Measurements from ENCODE around the gene DNHD1. TPM values are rescaled to one million over a fixed set of nuclear protein-coding genes. Genes with fewer than 3 reads are reported as not detected.

The DNHD1 gene
- total and polyA plus RNA-seq, 9 of the 15 experiments (the other 6 are each of a cell fraction or from before 2014, with no cell fraction given), result 0.82 to 9.7 (median 3.8) TPM

GRCh38 chr11:6538456-6538855 is 41.4 kb downstream of the DNHD1 start:
- Histone ChIP-seq H3K4me1 (replicated peaks in 1 of 2; ENCODE audit: control insufficient read depth in 2 of 2, insufficient read depth in 2 of 2, low read length in 2 of 2) (peaks cover 11 to 16% of the 10 kb centered on the region in 2 experiments; a peak in 4 of 5 replicates), H3K79me2 (ENCODE audit: control insufficient read depth, insufficient read depth, low read length) (no peaks in the 10 kb centered on the region), H3K4me3 (no peak overlapping the region), H3K36me3 (ENCODE audit: control insufficient read depth, insufficient read depth, low read length) (no peaks in the 10 kb centered on the region; the same call in 2 of the 3 replicates), H2AFZ (ENCODE audit: low read depth, low read length) (peak overlapping the region; percentile 33; the same call in 1 of the 2 replicates), H3K4me2 (ENCODE audit: insufficient read depth, low read length) (no peak overlapping the region), H3K9me3 (replicated peaks; ENCODE audit: control insufficient read depth, insufficient read depth, low read depth, low read length) (no peaks in the 10 kb centered on the region), H3K27me3 (ENCODE audit: control insufficient read depth in 2 of 2, insufficient read depth in 2 of 2, low read length in 2 of 2) (no peaks in the 10 kb centered on the region), H3K9me1 (ENCODE audit: control insufficient read depth, insufficient read depth, low read length) (no peaks in the 10 kb centered on the region), H3K9ac (ENCODE audit: insufficient read depth in 1 of 2, low read depth in 2 of 2, low read length in 2 of 2) (peak overlapping the region in 1 of 2 experiments; percentile 84; a peak in 2 of 4 replicates), H4K20me1 (replicated peaks; ENCODE audit: control insufficient read depth, insufficient read depth, low read length) (no peaks in the 10 kb centered on the region), H3K27ac (ENCODE audit: extremely low read depth, low read depth, low read length) (no peak overlapping the region; the same call in 2 of the 3 replicates)
- FAIRE-seq (no peak), DNase-seq (ENCODE audit: extremely low read depth in 1 of 4, low spot score in 3 of 4) (peak in 2 of 4 experiments; percentile 17 to 24), ATAC-seq (peak; percentile 71)
- 52% methylated on average over 8 of the region's 8 CpGs for WGBS (ENCODE audit: insufficient coverage, low coverage, missing lambda C conversion rate)
- intact Hi-C loops (cut with micrococcal nuclease), result no loop called here
- TF ChIP-seq ZNF644 (tag; IDR thresholded peaks at IDR 0.05; ENCODE audit: low read depth) (no peak), ZNF431 (CRISPR knock-in tag; IDR thresholded peaks at IDR 0.05) (no peak), IRF9 (tag; IDR thresholded peaks at IDR 0.05) (no peak)
- CTCF ChIA-PET (ENCODE audit: low intra/inter-chr PET ratio), result no interaction called here
- no TSS peak for BruUV-seq (replicated peaks)
- POLR2A ChIA-PET, result interaction anchor here (0.6 to 1.2 kb wide), 5 partner anchors 9 to 19 kb away, joined by 3 to 8 read pairs (median 4); no protein-coding TSS in a partner anchor
- in situ Hi-C loops (cut with MboI), result loop anchor here (10.0 kb wide), 1 partner anchor 136 kb away; no protein-coding TSS in a partner anchor

DNA sequence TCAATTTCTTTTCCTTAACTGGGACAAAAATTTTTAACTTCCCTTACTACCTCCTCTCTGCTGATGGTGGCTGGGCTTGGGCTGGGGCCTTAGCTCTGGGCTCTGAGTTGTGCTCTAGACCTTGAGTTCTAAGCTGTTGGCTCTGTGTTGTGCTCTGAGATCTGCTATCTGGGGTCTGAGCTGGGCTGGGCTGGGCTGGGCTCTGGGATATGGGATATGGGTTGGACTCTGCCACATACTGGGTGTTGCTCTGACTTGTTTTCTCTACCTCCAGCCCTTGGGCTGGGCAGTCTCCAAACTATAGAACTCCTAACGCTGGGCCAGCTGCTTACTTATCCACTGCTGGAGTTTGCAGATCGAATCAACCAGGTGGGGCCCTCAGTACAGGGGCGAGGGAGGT is 41.9 kb downstream of the DNHD1 start:
- peak; percentile 80 for ATAC-seq
- no TSS peak for BruUV-seq (replicated peaks)
- ChIA-PET CTCF (ENCODE audit: low intra/inter-chr PET ratio) (no interaction called here), POLR2A (interaction anchor here (0.6 to 1.2 kb wide), 6 partner anchors 9 to 54 kb away, joined by 3 to 8 read pairs (median 4); no protein-coding TSS in a partner anchor)
- Histone ChIP-seq H4K20me1 (replicated peaks; ENCODE audit: control insufficient read depth, insufficient read depth, low read length) (no peaks in the 10 kb centered on the region), H3K4me1 (replicated peaks in 1 of 2; ENCODE audit: control insufficient read depth in 2 of 2, insufficient read depth in 2 of 2, low read length in 2 of 2) (peaks cover 11 to 16% of the 10 kb centered on the region in 2 experiments; a peak in 4 of 5 replicates), H3K9me3 (replicated peaks; ENCODE audit: control insufficient read depth, insufficient read depth, low read depth, low read length) (no peaks in the 10 kb centered on the region), H3K9ac (ENCODE audit: insufficient read depth in 1 of 2, low read depth in 2 of 2, low read length in 2 of 2) (peak overlapping the region in 1 of 2 experiments; percentile 84; a peak in 1 of 4 replicates), H3K79me2 (ENCODE audit: control insufficient read depth, insufficient read depth, low read length) (no peaks in the 10 kb centered on the region), H3K27ac (ENCODE audit: extremely low read depth, low read depth, low read length) (no peak overlapping the region), H3K4me2 (ENCODE audit: insufficient read depth, low read length) (no peak overlapping the region), H3K9me1 (ENCODE audit: control insufficient read depth, insufficient read depth, low read length) (no peaks in the 10 kb centered on the region), H3K36me3 (ENCODE audit: control insufficient read depth, insufficient read depth, low read length) (no peaks in the 10 kb centered on the region), H3K4me3 (no peak overlapping the region), H3K27me3 (ENCODE audit: control insufficient read depth in 2 of 2, insufficient read depth in 2 of 2, low read length in 2 of 2) (no peaks in the 10 kb centered on the region), H2AFZ (ENCODE audit: low read depth, low read length) (peak overlapping the region; percentile 33; the same call in 1 of the 2 replicates)
- intact Hi-C loops (cut with micrococcal nuclease), result no loop called here
- in situ Hi-C loops (cut with MboI), result loop anchor here (10.0 kb wide), 1 partner anchor 136 kb away; no protein-coding TSS in a partner anchor
- WGBS (ENCODE audit: insufficient coverage, low coverage, missing lambda C conversion rate), result 55% methylated on average over 3 of the region's 3 CpGs
- FAIRE-seq, result no peak
- DNase-seq (ENCODE audit: extremely low read depth in 1 of 4, low spot score in 3 of 4), result peak in 1 of 4 experiments; percentile 27
- TF ChIP-seq ATF4 (CRISPR knock-in tag; IDR thresholded peaks at IDR 0.05) (no peak), ZNF644 (tag; IDR thresholded peaks at IDR 0.05; ENCODE audit: low read depth) (no peak), MNT (conservative IDR thresholded peaks at IDR 0.05) (no peak), ZNF354B (CRISPR knock-in tag; IDR thresholded peaks at IDR 0.05) (no peak), ZNF184 (CRISPR knock-in tag; IDR thresholded peaks at IDR 0.05) (no peak), ARNT (IDR thresholded peaks at IDR 0.05) (no peak), FOXA1 (IDR thresholded peaks at IDR 0.05; ENCODE audit: borderline replicate concordance) (no peak), ZNF23 (CRISPR knock-in tag; IDR thresholded peaks at IDR 0.05) (no peak)
